K562 treated with DMSO at 1 percent for 48 hours (cell line): ENCODE data around the gene SAV1. TPM values are rescaled to one million over a fixed set of nuclear protein-coding genes. Genes with fewer than 3 reads are reported as not detected.

ENCODE experiments used
- total RNA-seq: library from RNA; unstranded; fragments of 300-600 nt; gene quantifications from 2 replicates; pipeline ENCODE4 v1.2.3, GENCODE V29; 2022; ENCODE audit warnings: low replicate concordance; ENCODE audit errors: extremely low read depth

Gene SAV1
- not detected in 2 replicates for total RNA-seq

DNA sequence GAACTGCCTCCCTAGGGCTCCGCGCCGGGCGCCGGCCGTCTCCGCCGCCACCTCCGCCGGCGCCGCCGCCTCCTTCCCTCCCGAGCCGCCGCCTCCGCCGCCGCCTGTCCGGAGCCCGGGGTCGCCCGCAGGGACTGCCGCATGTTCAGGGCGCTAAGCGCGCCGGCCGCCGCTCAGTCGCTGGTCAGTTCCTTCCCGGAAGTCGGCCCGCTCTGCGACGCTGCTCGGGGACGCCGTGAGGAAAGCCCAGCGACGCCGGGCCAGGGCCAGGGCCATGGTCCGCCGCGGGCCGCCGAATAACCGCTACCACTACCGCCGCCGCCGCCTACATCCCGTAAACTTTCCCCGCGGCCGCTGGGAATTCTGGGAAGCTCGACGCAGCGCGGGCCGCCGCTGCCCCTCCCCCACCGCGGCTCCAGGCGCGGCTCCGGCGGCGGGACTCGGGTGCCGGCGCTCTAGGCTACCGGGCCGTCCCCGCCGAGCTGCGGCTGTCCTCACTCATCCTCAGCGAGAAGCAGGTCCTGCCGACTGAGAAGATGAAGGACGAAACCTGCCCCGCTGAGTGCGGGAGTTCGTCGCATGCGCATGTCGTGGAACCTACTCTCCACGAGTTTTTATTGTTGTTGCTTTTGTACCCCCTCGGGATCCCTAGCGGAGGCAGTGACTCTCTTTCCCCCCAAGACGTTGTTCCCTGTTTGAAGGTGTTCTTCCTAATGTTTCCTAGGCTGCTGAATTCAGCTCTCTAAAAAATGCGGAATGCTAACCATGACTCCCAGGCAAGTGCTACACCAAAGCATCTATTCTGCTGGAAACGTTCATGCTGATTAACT is at the start of gene SAV1:
SAV1 (minus strand) TSS at position 311 of the 830 bp plus-strand sequence. CDS start 339 bp downstream, outside the sequence.

Other genes with a start within 250 kb of the SAV1 start
- not detected in 2 replicates for gene MAP4K5, start 135.7 kb downstream of the SAV1 start, total RNA-seq
- gene ATL1, start 108.2 kb downstream of the SAV1 start, total RNA-seq, result not detected in 2 replicates
- gene NIN, start 162.9 kb upstream of the SAV1 start, total RNA-seq, result not detected in 2 replicates
- gene ABHD12B, start 203.7 kb upstream of the SAV1 start, total RNA-seq, result not detected in 2 replicates